K562 (cell line): Measurements from ENCODE around the gene KCNQ2. TPM values are rescaled to one million over a fixed set of nuclear protein-coding genes. Genes with fewer than 3 reads are reported as not detected.

ENCODE experiments used
- ATAC-seq: fragments of 200-7000 bp; cut with Tn5 transposase; 3 replicates; pipeline ENCODE4 v1.9.1; 2020; ENCODE audit warnings: moderate library complexity
- BruUV-seq: library from RNA; stranded (reverse); fragments of 400-500 nt; replicated peaks from 2 replicates; lab custom pipeline; 2021; lab: Mats Ljungman, UMichigan
- CTCF ChIA-PET: fragments of 300-600 bp; formaldehyde crosslinking; extraction: SDS; loops from one replicate; lab custom pipeline; 2021; ENCODE audit warnings: low intra/inter-chr PET ratio; lab: Yijun Ruan, JAX
- POLR2A ChIA-PET: fragments of 300-600, 350-650 bp; sonication (Branson Sonifier 250); formaldehyde crosslinking; extraction: SDS; loops from one replicate; lab custom pipeline; 2021; ENCODE audit warnings: antibody characterized with exemption, inconsistent platforms; lab: Yijun Ruan, JAX
- DNase-seq, 4 experiments: peaks; one replicate each; pipeline versions ENCODE4 v3.0.0 to v3.0.0-alpha.2; 2011 to 2018; ENCODE audit warnings: low spot score in 3 of 4, mixed read lengths in 3 of 4; ENCODE audit errors: extremely low read depth in 1 of 4
- FAIRE-seq: peaks from 2 replicates; lab custom pipeline; 2011; peaks lifted over from hg19 to GRCh38; lab: Jason Lieb, UNC
- H2AFZ ChIP-seq: 2 replicates; pipeline ENCODE4 v1.6.0; 2011; ENCODE audit warnings: low read depth, low read length, control low read depth, inconsistent platforms
- H3K27ac ChIP-seq: fragments of 200-600 bp; 3 replicates; pipeline ENCODE4 v1.8.0; 2011; ENCODE audit warnings: low read depth, mild to moderate bottlenecking, control low read depth, inconsistent platforms, low read length, moderate library complexity, mixed read lengths; ENCODE audit errors: extremely low read depth
- H3K27me3 ChIP-seq, 2 experiments: fragments of 300-600 bp in 1 of 2; 2 replicates in 1 of 2; 3 replicates in 1 of 2; pipeline versions ENCODE4 v1.6.0 to v1.8.0; 2011; ENCODE audit warnings: inconsistent platforms in 2 of 2, low read length in 2 of 2, mild to moderate bottlenecking in 1 of 2, mixed read lengths in 1 of 2, moderate library complexity in 1 of 2; ENCODE audit not compliant: control insufficient read depth in 2 of 2, insufficient read depth in 2 of 2
- H3K36me3 ChIP-seq: fragments of 300-600 bp; 3 replicates; pipeline ENCODE4 v1.8.0; 2011; ENCODE audit warnings: mild to moderate bottlenecking, low read length, inconsistent platforms; ENCODE audit not compliant: control insufficient read depth, insufficient read depth
- H3K4me1 ChIP-seq, 2 experiments: fragments of 200-600 bp in 1 of 2; replicated peaks in 1 of 2; 2 replicates in 1 of 2; 3 replicates in 1 of 2; pipeline versions ENCODE4 v1.5.1 to v1.8.0; 2011; ENCODE audit warnings: inconsistent platforms in 2 of 2, low read length in 2 of 2, mild to moderate bottlenecking in 1 of 2, mixed read lengths in 1 of 2, moderate library complexity in 1 of 2; ENCODE audit not compliant: control insufficient read depth in 2 of 2, insufficient read depth in 2 of 2
- H3K4me2 ChIP-seq: 2 replicates; pipeline ENCODE4 v1.6.1; 2011; ENCODE audit warnings: low read length, control low read depth, inconsistent platforms, mixed read lengths; ENCODE audit not compliant: insufficient read depth
- H3K4me3 ChIP-seq: fragments of 200-600 bp; sonication (generic), shearing (Covaris generic); 2 replicates; pipeline ENCODE4 v1.5.1; 2016; ENCODE audit warnings: control low read depth, inconsistent platforms
- H3K79me2 ChIP-seq: fragments of 200-600 bp; 3 replicates; pipeline ENCODE4 v1.8.0; 2011; ENCODE audit warnings: low read length, inconsistent platforms; ENCODE audit not compliant: control insufficient read depth, insufficient read depth
- H3K9ac ChIP-seq, 2 experiments: 2 replicates each; pipeline versions ENCODE4 v1.6.0 to v1.6.1; 2011; ENCODE audit warnings: low read depth in 2 of 2, low read length in 2 of 2, control low read depth in 1 of 2, inconsistent platforms in 1 of 2, mild to moderate bottlenecking in 1 of 2, mixed read lengths in 1 of 2; ENCODE audit not compliant: insufficient read depth in 1 of 2
- H3K9me1 ChIP-seq: one replicate; pipeline ENCODE4 v1.6.0; 2011; ENCODE audit warnings: inconsistent platforms, mild to moderate bottlenecking, low read length, moderate library complexity; ENCODE audit not compliant: control insufficient read depth, insufficient read depth
- H3K9me3 ChIP-seq: replicated peaks from 2 replicates; pipeline ENCODE4 v1.5.1; 2011; ENCODE audit warnings: low read depth, low read length, inconsistent platforms; ENCODE audit not compliant: control insufficient read depth, insufficient read depth
- H4K20me1 ChIP-seq: replicated peaks from 2 replicates; pipeline ENCODE4 v1.6.1; 2011; ENCODE audit warnings: low read length, inconsistent platforms, mixed read lengths; ENCODE audit not compliant: control insufficient read depth, insufficient read depth
- DPF2 ChIP-seq: fragments of 450-650 bp; IDR thresholded peaks from 2 replicates; pipeline ENCODE4 v1.6.1; 2016
- KHSRP ChIP-seq: fragments of 450-650 bp; IDR thresholded peaks from 2 replicates; pipeline ENCODE4 v1.6.1; 2017
- KLF16 ChIP-seq: IDR thresholded peaks from 2 replicates; pipeline ENCODE4 v1.6.1; 2016; ENCODE audit warnings: antibody characterized with exemption
- NRF1 ChIP-seq, 2 experiments: fragments of 450-650 bp; IDR thresholded peaks in 1 of 2; conservative IDR thresholded peaks in 1 of 2; 2 replicates each; pipeline ENCODE4 v1.6.1; 2014; ENCODE audit warnings: mild to moderate bottlenecking in 2 of 2
- RBM34 ChIP-seq: fragments of 200-400 bp; formaldehyde crosslinking; IDR thresholded peaks from 2 replicates; pipeline ENCODE4 v1.6.1; 2018; ENCODE audit warnings: low read length, borderline replicate concordance; ENCODE audit not compliant: insufficient read depth
- SMAD1 ChIP-seq: fragments of 150-350 bp; IDR thresholded peaks from 2 replicates; pipeline ENCODE4 v1.6.1; 2014; ENCODE audit warnings: low read length, low read depth; ENCODE audit not compliant: partially characterized antibody
- ZNF175 ChIP-seq: fragments of 200-800 bp; sonication (Bioruptor generic); IDR thresholded peaks from 2 replicates; pipeline ENCODE4 v1.6.1; 2016; ENCODE audit warnings: low read depth, mild to moderate bottlenecking, missing genetic modification characterization, missing compliant biosample characterization
- WGBS: fragments of 100-300 bp; shearing (Covaris generic); methylation state at CpG from one replicate; pipeline ENCODE4 v1.1.6; 2016; ENCODE audit warnings: low coverage, mixed read lengths; ENCODE audit not compliant: insufficient coverage; ENCODE audit errors: missing lambda C conversion rate; 5-methylcytosine and 5-hydroxymethylcytosine counted together
- in situ Hi-C: fragments of 300-500 bp; cut with MboI; formaldehyde crosslinking; loops from 4 replicates; pipeline ENCODE4 v1.15.0; 2018; ENCODE audit warnings: inconsistent platforms, mixed read lengths
- intact Hi-C: fragments of 100-400 bp; cut with micrococcal nuclease; formaldehyde crosslinking; loops from 2 replicates; pipeline ENCODE4 v1.14.2; 2022
- polyA plus RNA-seq, 8 experiments: library from polyadenylated mRNA; depleted of rRNA in 4 of 8; stranded (reverse) in 5 of 8; unstranded in 3 of 8; fragments of >200 nt; fragmentation: Nextera tagmentation in 2 of 8; fragmentation: Illumina TruSeq in 1 of 8; extraction: Ambion mirVana in 2 of 8; extraction: Trizol in 1 of 8; gene quantifications; 2 replicates each; pipeline versions ENCODE4 v1.2.1 to v1.2.3, GENCODE V29; 2011 to 2014; ENCODE audit warnings: inconsistent platforms in 1 of 8, missing spikeins in 1 of 8
- total RNA-seq, 7 experiments: library from RNA; depleted of rRNA in 6 of 7; stranded (reverse); fragments of >200 nt in 6 of 7; fragmentation: Illumina TruSeq in 2 of 7; extraction: Trizol in 2 of 7; gene quantifications; 2 replicates each; pipeline versions ENCODE4 v1.2.1 to v1.2.3, GENCODE V29; 2011 to 2021; ENCODE audit warnings: low replicate concordance in 1 of 7
- TF ChIP-seq, protein P1 (sequence below), 2 experiments: fragments of 450-650 bp; conservative IDR thresholded peaks; 2 replicates each; pipeline ENCODE4 v1.6.1; 2017; ENCODE audit warnings: mild to moderate bottlenecking in 2 of 2, moderate library complexity in 2 of 2
- TF ChIP-seq, protein P2 (sequence below): sonication (generic); formaldehyde crosslinking; IDR thresholded peaks from 2 replicates; pipeline ENCODE4 v1.8.0; 2022; ENCODE audit warnings: mild to moderate bottlenecking, missing genetic modification reagents, borderline replicate concordance
- TF ChIP-seq, protein P3 (sequence below): IDR thresholded peaks from 2 replicates; pipeline ENCODE4 v1.6.1; 2011; ENCODE audit not compliant: insufficient read length; ENCODE audit errors: extremely low read depth
- TF ChIP-seq, protein P4 (sequence below): fragments of 450-650 bp; formaldehyde crosslinking; IDR thresholded peaks from 2 replicates; pipeline ENCODE4 v1.4.0; 2020; ENCODE audit warnings: mild to moderate bottlenecking
- TF ChIP-seq, protein P5 (sequence below): sonication (generic); formaldehyde crosslinking; IDR thresholded peaks from 2 replicates; pipeline ENCODE4 v1.8.0; 2022; ENCODE audit warnings: missing genetic modification reagents, mild to moderate bottlenecking, borderline replicate concordance

The KCNQ2 gene
- total and polyA plus RNA-seq, 9 of the 15 experiments (the other 6 are each of a cell fraction or from before 2014, with no cell fraction given), result 0.13 to 0.16 TPM; not detected in 7

DNA sequence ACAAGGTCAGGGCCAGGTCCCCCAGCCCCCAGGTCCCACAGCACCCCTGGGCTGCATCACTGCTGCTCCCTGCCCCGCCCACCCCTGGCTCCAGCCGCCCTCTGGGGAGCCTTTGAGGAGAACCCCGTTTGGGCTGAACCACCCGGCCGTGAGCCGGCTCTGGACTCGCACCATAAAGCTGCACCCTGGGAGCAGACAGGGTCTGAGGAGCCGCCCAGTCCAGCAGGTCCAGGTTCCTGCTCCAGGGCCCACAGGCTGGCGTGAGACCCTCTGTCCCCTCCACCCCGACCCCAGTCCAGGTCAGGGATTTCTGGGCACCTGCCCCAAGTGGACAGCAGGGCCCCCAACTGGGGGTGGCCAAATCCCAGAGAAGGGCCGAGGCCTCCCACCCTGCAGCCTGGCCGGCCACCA lies 119.6 kb downstream of the KCNQ2 start:
- intact Hi-C loops, result no loop called here
- no TSS peak for BruUV-seq
- POLR2A ChIA-PET, result no interaction called here

More for the DNA sequence above, 119.6 kb downstream of the KCNQ2 start:
- H3K9me3 ChIP-seq, result no peaks in the 10 kb centered on the region
- DNase-seq (no peak), FAIRE-seq (no peak), ATAC-seq (no peak)
- H3K9ac ChIP-seq, result no peak overlapping the region
- no peak for TF ChIP-seq RBM34
- no peak for TF ChIP-seq KLF16
- TF ChIP-seq, protein P1, sequence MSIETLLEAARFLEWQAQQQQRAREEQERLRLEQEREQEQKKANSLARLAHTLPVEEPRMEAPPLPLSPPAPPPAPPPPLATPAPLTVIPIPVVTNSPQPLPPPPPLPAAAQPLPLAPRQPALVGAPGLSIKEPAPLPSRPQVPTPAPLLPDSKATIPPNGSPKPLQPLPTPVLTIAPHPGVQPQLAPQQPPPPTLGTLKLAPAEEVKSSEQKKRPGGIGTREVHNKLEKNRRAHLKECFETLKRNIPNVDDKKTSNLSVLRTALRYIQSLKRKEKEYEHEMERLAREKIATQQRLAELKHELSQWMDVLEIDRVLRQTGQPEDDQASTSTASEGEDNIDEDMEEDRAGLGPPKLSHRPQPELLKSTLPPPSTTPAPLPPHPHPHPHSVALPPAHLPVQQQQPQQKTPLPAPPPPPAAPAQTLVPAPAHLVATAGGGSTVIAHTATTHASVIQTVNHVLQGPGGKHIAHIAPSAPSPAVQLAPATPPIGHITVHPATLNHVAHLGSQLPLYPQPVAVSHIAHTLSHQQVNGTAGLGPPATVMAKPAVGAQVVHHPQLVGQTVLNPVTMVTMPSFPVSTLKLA (conservative IDR thresholded peaks at IDR 0.05), result no peak
- no peak for TF ChIP-seq DPF2
- TF ChIP-seq, protein P2, sequence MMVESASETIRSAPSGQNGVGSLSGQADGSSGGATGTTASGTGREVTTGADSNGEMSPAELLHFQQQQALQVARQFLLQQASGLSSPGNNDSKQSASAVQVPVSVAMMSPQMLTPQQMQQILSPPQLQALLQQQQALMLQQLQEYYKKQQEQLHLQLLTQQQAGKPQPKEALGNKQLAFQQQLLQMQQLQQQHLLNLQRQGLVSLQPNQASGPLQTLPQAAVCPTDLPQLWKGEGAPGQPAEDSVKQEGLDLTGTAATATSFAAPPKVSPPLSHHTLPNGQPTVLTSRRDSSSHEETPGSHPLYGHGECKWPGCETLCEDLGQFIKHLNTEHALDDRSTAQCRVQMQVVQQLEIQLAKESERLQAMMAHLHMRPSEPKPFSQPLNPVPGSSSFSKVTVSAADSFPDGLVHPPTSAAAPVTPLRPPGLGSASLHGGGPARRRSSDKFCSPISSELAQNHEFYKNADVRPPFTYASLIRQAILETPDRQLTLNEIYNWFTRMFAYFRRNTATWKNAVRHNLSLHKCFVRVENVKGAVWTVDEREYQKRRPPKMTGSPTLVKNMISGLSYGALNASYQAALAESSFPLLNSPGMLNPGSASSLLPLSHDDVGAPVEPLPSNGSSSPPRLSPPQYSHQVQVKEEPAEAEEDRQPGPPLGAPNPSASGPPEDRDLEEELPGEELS (CRISPR knock-in tag), result no peak
- TF ChIP-seq, protein P3, sequence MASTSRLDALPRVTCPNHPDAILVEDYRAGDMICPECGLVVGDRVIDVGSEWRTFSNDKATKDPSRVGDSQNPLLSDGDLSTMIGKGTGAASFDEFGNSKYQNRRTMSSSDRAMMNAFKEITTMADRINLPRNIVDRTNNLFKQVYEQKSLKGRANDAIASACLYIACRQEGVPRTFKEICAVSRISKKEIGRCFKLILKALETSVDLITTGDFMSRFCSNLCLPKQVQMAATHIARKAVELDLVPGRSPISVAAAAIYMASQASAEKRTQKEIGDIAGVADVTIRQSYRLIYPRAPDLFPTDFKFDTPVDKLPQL, result no peak
- TF ChIP-seq, protein P4, sequence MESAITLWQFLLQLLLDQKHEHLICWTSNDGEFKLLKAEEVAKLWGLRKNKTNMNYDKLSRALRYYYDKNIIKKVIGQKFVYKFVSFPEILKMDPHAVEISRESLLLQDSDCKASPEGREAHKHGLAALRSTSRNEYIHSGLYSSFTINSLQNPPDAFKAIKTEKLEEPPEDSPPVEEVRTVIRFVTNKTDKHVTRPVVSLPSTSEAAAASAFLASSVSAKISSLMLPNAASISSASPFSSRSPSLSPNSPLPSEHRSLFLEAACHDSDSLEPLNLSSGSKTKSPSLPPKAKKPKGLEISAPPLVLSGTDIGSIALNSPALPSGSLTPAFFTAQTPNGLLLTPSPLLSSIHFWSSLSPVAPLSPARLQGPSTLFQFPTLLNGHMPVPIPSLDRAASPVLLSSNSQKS (CRISPR knock-in tag), result no peak
- TF ChIP-seq SMAD1, result no peak
- TF ChIP-seq ZNF175 (CRISPR knock-in tag), result no peak
- no peak for TF ChIP-seq KHSRP
- TF ChIP-seq NRF1 (conservative IDR thresholded peaks at IDR 0.05 in 1 of 2, IDR thresholded peaks at IDR 0.05 in 1 of 2), result no peak
- TF ChIP-seq, protein P5, sequence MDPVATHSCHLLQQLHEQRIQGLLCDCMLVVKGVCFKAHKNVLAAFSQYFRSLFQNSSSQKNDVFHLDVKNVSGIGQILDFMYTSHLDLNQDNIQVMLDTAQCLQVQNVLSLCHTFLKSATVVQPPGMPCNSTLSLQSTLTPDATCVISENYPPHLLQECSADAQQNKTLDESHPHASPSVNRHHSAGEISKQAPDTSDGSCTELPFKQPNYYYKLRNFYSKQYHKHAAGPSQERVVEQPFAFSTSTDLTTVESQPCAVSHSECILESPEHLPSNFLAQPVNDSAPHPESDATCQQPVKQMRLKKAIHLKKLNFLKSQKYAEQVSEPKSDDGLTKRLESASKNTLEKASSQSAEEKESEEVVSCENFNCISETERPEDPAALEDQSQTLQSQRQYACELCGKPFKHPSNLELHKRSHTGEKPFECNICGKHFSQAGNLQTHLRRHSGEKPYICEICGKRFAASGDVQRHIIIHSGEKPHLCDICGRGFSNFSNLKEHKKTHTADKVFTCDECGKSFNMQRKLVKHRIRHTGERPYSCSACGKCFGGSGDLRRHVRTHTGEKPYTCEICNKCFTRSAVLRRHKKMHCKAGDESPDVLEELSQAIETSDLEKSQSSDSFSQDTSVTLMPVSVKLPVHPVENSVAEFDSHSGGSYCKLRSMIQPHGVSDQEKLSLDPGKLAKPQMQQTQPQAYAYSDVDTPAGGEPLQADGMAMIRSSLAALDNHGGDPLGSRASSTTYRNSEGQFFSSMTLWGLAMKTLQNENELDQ, result no peak
- no peaks in the 10 kb centered on the region for H3K9me1 ChIP-seq
- no peak overlapping the region for H2AFZ ChIP-seq
- H3K4me1 ChIP-seq, result peaks cover 0 to 8% of the 10 kb centered on the region in 2 experiments; a peak in 2 of 5 replicates
- H3K79me2 ChIP-seq, result no peaks in the 10 kb centered on the region
- no peak overlapping the region for H3K27ac ChIP-seq
- no peaks in the 10 kb centered on the region for H4K20me1 ChIP-seq
- H3K4me2 ChIP-seq, result no peak overlapping the region
- H3K27me3 ChIP-seq, result peaks cover 1 to 19% of the 10 kb centered on the region in 2 experiments; a peak in 2 of 5 replicates
- in situ Hi-C loops, result no loop called here
- CTCF ChIA-PET, result no interaction called here
- no peaks in the 10 kb centered on the region for H3K36me3 ChIP-seq
- 0% methylated on average over 8 of the region's 12 CpGs for WGBS
- no peak overlapping the region for H3K4me3 ChIP-seq
